HCT116 (cell line): Measurements from ENCODE around the gene FAM83G.
"Not testable (repeated sequence)": the region's sequence is repeated elsewhere in the genome, so short reads cannot be mapped to it uniquely, and the experiment has no call there.

Experiments
- EZH2 ChIP-seq: fragments of 200-600 bp; sonication (generic); IDR thresholded peaks from 2 replicates; pipeline ENCODE4 v1.6.1; 2017; ENCODE audit warnings: antibody characterized with exemption, mixed run types
- EZH2phosphoT487 ChIP-seq: fragments of 200-600 bp; IDR thresholded peaks from 2 replicates; pipeline ENCODE4 v1.6.1; 2018; ENCODE audit warnings: antibody characterized with exemption, borderline replicate concordance
- POLR2A ChIP-seq: IDR thresholded peaks from 2 replicates; pipeline ENCODE4 v1.7.0; 2011; ENCODE audit warnings: borderline replicate concordance; ENCODE audit not compliant: insufficient read depth, insufficient read length; ENCODE audit errors: extremely low read depth
- SRF ChIP-seq: IDR thresholded peaks from 2 replicates; pipeline ENCODE4 v1.6.1; 2012; ENCODE audit warnings: low read depth
- TF ChIP-seq, protein P1 (sequence below), 3 experiments: fragments of 200-600 bp in 1 of 3; sonication (generic) in 1 of 3; IDR thresholded peaks in 2 of 3; conservative IDR thresholded peaks in 1 of 3; 2 replicates each; pipeline ENCODE4 v1.5.1; 2012 to 2017; ENCODE audit warnings: low read depth in 2 of 3, low read length in 2 of 3, antibody characterized with exemption in 1 of 3, borderline replicate concordance in 1 of 3, control low read depth in 1 of 3, mild to moderate bottlenecking in 1 of 3, mixed read lengths in 1 of 3, mixed run types in 1 of 3, moderate library complexity in 1 of 3; ENCODE audit not compliant: insufficient read depth in 1 of 3

DNA sequence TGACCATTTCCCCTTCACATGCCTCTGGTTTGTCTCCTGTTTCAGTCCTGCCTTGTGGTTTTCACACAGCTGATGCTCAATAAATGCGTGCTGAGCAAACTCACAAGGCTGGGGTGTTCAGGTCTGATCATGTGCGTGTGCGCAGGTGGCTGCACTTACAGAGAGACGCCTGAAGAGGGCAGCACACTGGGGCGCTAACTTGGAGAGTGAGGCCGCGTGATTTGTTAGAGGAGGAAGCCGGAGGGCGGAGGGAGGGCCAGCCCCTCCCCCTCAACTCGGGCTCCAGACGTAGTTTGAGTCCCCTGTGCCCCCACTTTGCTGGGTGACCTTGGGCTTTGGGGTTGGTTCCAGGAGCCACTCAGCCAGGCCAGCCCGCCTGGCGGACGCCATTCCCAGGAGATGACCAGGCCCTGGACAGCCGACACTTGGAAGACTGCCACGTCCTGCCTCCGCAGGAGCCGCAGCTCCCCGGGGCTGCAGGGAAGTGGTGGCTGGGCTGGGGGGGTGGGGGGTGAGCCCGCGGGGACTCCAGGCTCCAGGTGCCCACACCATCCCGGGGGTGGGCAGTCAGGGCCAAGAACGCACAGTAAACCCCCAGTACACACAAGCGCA is 27.9 kb upstream of the FAM83G start:
- TF ChIP-seq SRF, EZH2, EZH2phosphoT487, POLR2A: not testable (repeated sequence)
- TF ChIP-seq, protein P1, sequence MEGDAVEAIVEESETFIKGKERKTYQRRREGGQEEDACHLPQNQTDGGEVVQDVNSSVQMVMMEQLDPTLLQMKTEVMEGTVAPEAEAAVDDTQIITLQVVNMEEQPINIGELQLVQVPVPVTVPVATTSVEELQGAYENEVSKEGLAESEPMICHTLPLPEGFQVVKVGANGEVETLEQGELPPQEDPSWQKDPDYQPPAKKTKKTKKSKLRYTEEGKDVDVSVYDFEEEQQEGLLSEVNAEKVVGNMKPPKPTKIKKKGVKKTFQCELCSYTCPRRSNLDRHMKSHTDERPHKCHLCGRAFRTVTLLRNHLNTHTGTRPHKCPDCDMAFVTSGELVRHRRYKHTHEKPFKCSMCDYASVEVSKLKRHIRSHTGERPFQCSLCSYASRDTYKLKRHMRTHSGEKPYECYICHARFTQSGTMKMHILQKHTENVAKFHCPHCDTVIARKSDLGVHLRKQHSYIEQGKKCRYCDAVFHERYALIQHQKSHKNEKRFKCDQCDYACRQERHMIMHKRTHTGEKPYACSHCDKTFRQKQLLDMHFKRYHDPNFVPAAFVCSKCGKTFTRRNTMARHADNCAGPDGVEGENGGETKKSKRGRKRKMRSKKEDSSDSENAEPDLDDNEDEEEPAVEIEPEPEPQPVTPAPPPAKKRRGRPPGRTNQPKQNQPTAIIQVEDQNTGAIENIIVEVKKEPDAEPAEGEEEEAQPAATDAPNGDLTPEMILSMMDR (IDR thresholded peaks at IDR 0.05 in 2 of 3, conservative IDR thresholded peaks at IDR 0.05 in 1 of 3; ENCODE audit: borderline replicate concordance in 1 of 3, insufficient read depth in 1 of 3, low read depth in 2 of 3, low read length in 2 of 3): not testable (repeated sequence)
